HG03196 (cell line): Measurements from ENCODE around the gene PARVB.

Experiments
- ATAC-seq: cut with Tn5 transposase; IDR thresholded peaks from one replicate; pipeline ENCODE4 v1.9.1; 2021; ENCODE audit not compliant: unreplicated experiment

The PARVB gene

GRCh38 chr22:44209343-44209742 lies 185.2 kb downstream of the PARVB start:
- no peak for ATAC-seq

- no peak for ATAC-seq
Measured at GRCh38 chr22:44210722-44211121, 186.6 kb downstream of the PARVB start.

GRCh38 chr22:44211256-44211945 lies 187.3 kb downstream of the PARVB start:
- no peak for ATAC-seq

- no peak for ATAC-seq
Measured at GRCh38 chr22:44211946-44212930, 188.1 kb downstream of the PARVB start.

GRCh38 chr22:44212936-44213335 lies 188.8 kb downstream of the PARVB start:
- no peak for ATAC-seq

GRCh38 chr22:44213489-44214043 lies 189.5 kb downstream of the PARVB start:
- ATAC-seq, result no peak

- ATAC-seq, result no peak
Measured at GRCh38 chr22:44214187-44214586, 190.1 kb downstream of the PARVB start.

GRCh38 chr22:44214764-44215163 lies 190.7 kb downstream of the PARVB start:
- ATAC-seq, result no peak

GRCh38 chr22:44215287-44215686 lies 191.2 kb downstream of the PARVB start:
- ATAC-seq, result no peak

GRCh38 chr22:44217346-44217745 lies 193.2 kb downstream of the PARVB start:
- ATAC-seq, result no peak

GRCh38 chr22:44218071-44218470 lies 194.0 kb downstream of the PARVB start:
- no peak for ATAC-seq

- ATAC-seq, result no peak
Measured at GRCh38 chr22:44219101-44219870, 195.2 kb downstream of the PARVB start.

- no peak for ATAC-seq
Measured at GRCh38 chr22:44220727-44221680, 196.9 kb downstream of the PARVB start.

- ATAC-seq, result no peak
Measured at GRCh38 chr22:44221710-44222475, 197.8 kb downstream of the PARVB start.
